Measurements from ENCODE around the gene SGF29.
"Not testable (repeated sequence)": the region's sequence is repeated elsewhere in the genome, so short reads cannot be mapped to it uniquely, and the experiment has no call there.

Gene SGF29

DNA sequence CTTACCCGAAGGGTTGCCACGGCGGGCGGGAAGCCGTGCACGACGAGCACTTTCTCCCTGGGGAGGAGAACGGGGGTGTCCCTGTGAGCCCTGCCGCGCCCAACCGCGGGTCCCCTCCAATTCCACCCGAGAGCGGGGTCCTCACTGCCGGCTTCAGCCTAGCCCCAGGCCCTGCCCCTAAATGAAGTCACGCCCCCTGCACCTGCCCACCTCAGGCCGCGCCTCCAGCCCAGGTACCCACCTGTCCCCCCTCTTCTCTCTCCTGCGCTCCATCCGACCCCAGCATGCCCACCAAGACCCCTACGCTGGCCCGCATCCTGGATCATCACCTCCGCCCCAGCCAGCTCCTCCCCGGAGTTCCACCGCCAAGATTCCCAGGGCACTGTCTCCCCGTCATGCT lies 60.2 kb downstream of the SGF29 start:
- DNase-seq, result not testable (repeated sequence)

DNA sequence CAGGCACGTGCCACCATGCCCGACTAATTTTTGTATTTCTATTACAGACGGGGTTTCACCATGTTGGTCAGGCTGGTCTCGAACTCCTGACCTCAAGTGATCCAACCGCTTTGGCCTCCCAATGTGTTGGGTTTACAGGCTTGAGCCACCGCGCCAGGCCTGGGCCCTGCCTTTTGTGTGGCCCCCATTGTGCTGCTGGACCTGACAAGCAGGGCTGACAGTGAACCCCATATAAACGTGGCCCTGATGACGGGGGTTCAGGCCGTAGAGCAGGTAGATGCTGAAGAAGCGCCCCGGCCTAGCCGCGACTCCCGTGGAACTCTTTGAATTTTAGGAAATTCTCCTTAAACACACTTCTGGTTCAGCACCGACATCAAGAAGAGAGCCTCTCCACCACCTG lies 60.8 kb downstream of the SGF29 start:
- not testable (repeated sequence) for DNase-seq

DNA sequence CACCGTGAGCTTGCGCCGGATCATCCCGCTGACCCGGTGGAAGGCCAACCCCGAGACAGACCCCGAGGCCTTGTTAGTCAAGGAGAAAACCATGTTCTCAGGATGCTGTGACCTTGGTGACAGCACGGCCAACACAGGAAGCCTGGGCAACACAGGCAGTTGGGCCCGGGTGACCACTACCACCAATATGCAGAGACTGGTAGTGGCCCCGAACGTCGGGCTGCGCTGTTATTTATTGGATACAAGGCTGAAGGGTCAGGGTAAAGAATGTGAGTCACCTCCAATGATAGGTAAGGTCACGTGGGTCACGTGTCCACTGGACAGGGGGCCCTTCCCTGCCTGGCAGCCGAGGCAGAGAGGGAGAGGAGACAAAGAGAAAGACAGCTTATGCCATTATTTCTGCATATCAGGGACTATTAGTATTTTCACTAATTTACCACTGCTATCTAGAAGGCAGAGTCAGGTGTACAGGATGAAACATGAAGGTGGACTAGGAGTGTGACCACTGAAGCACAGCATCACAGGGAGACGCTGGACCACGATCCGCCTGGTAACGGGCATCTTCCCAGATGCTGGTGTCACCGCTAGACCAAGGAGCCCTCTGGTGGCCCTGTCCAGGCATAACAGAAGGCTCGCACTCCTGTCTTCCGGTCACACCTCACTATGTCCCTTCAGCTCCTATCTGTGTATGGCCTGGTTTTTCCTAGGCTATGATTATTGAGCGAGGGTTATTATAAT lies 61.9 kb downstream of the SGF29 start:
- DNase-seq, result peak; percentile 39

DNA sequence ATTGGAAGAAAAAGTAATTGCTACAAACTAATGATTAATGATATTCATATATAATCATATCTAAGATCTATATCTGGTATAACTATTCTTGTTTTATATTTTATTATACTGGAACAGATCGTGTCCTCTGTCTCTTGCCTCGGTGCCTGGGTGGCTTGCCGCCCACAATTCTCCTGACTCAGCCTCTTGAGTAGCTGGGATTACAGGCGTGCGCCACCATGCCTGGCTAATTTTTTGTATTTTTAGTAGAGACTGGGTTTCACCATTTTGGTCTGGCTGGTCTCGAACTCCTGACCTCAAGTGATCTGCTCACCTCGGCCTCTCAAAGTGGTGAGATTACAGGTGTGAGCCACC lies 62.5 kb downstream of the SGF29 start:
- DNase-seq, result not testable (repeated sequence)

DNA sequence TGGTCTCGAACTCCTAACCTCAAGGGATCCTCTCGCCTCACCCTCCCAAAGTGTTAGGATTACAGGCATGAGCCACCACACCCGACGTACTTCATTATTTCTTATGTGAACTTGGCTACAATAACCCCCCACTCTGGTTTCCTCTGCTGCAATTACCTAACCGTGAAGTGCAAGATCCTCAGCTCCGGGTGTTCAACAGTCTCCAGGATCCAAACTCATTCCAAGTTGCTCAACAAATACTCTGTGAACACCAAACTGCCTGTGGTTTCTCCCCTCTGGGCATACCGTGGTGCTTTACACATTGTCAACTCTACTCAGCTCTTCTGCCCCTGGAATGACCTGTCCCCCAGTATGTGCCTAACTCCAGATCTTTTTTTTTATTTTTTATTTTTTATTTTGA lies 62.9 kb downstream of the SGF29 start:
- DNase-seq, result no peak

DNA sequence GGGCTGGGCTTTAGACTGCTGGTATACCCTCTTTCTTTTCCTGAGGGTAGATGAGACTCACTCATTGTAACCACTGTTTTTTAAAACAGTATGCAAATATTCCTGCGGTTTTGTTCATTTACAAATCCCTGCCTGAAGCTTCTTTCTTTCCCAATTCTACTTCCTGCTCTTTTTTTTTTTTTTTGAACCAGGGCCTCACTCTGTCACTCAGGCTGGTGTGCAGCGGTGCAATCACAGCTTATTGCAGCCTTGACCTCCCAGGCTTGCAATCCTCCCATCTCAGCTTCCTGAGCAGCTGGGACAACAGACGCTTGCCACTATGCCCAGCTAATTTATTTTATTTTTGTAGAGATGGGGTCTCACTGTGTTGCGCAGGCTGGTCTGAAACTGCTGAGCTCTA lies 64.2 kb downstream of the SGF29 start:
- DNase-seq, result no peak

DNA sequence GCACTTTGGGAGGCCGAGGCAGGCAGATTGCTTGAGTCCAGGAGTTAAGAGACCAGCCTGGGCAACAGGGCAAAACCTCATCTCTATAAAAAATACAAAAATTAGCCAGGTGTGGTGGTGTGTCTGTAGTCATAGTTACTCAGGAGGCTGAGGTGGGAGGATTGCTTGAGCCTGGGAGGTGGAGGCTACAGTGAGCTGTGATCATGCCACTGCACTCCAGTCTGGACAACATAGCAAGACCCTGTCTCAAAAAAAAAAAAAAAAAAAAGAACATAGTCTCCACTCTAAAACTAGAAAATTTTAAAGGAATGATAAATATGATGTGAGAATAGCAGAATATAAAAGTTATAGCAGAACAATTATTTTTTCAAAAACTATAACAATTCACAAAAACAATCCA lies 66.6 kb downstream of the SGF29 start:
- not testable (repeated sequence) for DNase-seq

DNA sequence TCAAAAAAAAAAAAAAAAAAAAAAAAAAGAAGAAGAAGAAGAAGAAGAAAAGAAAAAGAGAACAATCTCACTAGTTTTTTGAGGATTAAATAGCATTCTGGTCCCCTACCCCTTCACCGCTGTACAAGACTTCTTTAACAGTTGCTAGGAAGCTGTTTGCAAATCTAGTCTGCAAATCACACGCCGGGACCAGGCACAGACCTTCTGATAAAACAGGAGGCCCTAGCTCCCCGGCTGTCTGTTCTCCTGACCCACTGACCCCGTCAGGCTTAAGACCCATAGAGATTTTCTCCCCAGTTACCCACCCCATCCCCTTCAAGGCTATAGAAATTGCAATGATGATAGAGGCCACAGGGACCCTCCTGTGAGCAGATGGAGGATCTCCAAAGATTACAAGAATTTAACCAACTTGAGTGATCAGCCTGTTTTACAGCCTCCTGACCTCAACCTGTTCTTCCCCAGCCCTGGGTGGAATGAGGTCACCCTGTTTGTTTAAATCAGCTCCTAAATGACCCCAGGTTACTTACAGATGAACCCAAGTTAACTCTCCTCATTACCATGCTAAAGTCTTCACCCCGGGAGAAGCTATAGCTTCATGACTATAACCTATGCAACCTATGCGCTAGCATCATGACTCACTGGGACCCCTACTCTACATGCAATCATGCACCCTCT lies 67.9 kb downstream of the SGF29 start:
- DNase-seq, result no peak

DNA sequence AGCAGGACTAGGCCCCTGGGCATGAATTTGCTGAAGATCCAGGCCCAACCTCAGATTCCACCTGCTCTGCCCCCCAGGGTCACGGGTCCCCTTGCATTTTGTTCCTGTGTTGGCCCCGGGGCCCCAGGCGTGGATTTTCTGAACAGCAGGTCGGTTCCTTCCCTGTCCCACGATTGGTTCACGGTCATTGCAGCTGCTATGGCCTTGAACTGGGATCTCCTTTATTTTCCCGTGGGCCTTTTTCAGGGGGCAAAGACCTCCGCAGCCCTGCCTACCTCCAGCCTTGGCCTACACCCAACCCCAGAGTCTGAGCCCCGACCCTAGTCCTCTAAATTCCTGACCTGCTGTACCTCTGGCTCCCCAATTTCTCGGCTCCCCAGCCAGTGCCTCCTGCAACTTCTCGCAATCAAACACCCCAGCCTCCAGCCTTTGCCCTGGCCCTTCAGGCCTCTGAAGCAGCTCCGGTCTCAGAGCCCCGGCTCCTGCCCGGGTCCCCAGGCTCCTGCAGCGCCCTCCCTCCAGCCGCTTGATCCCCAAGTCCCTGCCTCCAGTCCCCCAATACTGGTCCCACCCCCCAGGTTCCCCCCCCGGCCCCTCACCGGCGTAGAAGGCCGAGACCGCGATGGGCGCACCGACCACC lies 68.9 kb downstream of the SGF29 start:
- not testable (repeated sequence) for DNase-seq

DNA sequence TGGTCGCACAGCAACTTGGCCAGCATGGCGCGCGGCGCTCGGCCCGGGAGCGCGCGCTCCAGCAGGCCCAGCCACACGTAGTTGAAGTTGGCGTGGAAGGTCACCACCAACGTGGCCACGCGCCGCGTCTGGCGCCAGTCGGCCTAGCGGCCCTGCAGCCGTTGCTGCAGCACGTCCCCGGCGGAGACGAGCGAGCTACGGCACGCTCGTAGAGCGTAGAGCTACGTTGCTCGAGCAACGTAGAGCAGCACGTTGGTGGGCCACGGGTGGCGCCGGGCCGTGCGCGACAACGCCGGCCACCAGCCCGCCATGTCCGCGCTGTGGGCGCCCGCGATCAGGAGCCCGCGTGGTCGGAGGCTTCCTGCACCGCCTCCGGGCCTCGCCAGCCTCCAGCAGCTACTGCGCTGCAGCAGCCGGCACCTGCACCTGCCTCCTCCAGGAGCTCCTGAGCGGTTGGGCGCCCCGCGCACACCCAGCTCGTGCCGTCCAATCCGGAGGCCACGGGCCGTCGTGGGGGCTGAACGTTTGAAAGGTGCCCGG lies 69.5 kb downstream of the SGF29 start:
- peak; percentile 58 for DNase-seq

DNA sequence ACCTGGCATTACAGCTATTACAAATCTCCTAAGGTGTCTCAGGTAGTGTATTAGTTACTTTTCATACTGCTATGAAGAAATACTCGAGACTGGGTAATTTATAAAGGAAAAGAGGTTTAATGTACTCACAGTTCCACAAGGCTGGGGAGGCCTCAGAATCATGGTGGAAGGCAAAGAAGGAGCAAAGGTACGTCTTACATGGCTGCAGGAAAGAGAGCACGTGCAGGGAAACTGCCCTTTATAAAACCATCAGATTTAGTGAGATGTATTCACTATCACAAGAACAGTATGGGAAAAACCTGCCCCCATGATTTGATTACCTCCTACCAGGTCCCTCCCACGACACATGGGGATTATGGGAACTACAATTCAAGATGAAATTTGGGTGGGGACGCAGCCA lies 77.2 kb downstream of the SGF29 start:
- DNase-seq, result not testable (repeated sequence)

DNA sequence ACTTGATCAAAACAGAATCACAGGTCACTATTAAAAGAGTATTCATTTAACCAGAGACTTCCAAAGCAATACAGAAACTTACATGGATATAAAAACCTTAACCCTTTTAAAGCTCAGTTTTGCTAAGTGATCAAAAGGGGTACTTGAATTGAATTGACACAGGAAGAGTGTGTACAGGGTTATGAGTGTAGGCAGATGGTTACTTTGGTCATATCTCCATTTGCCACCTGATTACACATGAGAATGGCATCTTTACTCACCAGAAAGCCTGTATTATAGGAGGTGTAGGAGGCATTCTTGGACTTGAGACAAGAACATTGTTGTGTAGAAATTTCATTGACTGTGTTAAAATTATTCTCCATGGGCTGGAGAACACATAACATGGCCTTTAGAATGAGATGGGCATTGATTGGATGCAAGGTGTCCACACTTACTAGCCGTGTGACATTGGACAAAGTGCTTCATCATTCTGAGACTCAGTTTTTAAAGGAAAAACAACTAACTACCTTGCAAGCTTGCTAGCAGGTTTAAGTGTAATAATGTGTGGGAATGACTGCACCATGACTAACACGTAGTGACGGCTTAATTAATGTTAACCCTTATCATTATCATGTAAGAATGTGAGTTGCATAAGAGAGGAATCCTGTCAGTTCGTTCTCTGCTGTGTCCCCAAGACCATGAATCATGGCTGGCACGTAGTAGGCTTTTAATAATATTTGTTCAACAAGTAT lies 82.5 kb downstream of the SGF29 start:
- not testable (repeated sequence) for DNase-seq

DNA sequence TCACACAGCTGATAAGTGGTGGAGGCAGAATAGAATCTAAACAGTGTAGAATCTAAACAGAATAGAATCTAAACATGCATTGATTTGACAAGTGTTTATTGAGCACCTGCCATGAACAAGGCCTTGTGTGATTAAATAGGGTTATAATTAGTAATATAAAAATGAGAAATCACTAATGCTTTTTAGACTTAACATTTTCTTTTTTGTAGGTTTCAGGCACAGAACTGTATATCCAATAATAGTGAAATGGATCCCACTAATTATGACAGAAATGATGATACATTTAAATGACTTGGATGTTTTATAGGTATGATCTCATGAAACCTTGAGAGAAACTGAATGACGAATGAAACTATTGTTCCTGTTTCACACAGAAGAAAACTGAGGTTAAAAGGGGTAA lies 84.0 kb downstream of the SGF29 start, which contains the start of gene NPIPB8:
Gene NPIPB8, plus strand, starts transcription at position 301 of the 400 bp plus-strand sequence. CDS start 296 bp downstream, outside the sequence.
- not testable (repeated sequence) for DNase-seq

DNA sequence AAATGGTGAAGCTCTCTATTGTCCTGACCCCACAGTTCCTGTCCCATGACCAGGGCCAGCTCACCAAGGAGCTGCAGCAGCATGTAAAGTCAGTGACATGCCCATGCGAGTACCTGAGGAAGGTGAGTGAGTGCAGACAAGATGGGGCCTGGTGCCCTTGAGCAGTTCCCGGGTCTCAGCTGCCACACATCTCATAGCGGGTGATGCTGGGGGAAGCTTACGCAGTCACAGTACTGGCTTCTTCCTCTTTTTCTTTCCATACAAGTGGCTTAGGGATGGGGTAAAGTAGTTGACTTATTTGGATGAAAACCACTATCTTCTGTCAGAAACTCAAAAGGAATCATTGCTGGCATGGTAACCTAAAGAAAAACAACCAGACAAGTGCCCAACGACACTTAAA lies 84.6 kb downstream of the SGF29 start:
- DNase-seq, result not testable (repeated sequence)

DNA sequence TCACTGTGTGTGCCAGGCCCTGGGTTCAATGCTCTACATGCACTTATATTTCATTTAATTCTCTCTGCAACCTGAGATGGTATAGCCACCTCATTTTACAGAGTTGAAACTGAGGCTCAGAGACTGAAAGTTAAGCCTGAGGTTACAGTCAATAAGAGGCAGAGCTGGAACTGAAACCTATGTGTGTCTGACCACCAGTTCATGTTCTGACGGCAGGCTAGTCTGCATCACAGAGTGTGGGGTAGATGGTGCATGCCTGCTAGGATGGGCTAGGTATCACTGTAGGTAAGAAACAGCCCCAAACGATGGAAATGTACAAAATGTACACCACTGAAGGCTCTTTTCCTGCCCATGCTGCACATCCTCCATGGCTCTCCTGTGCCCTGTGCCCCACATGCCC lies 86.2 kb downstream of the SGF29 start:
- not testable (repeated sequence) for DNase-seq

Data from CD4-positive, alpha-beta T cell treated with Interleukin-15 for 1 hour (primary cell).